ENCODE measurements around the gene PSMG2. TPM values are rescaled to one million over a fixed set of nuclear protein-coding genes. Genes with fewer than 3 reads are reported as not detected.
A peak's percentile ranks its signal among the peaks of the same experiment; 100 is the strongest.

Gene PSMG2
- total and polyA plus RNA-seq, 2 of the 13 experiments (the other 11 are each of a cell fraction or from before 2014, with no cell fraction given), result 53.4 to 94.8 TPM

DNA sequence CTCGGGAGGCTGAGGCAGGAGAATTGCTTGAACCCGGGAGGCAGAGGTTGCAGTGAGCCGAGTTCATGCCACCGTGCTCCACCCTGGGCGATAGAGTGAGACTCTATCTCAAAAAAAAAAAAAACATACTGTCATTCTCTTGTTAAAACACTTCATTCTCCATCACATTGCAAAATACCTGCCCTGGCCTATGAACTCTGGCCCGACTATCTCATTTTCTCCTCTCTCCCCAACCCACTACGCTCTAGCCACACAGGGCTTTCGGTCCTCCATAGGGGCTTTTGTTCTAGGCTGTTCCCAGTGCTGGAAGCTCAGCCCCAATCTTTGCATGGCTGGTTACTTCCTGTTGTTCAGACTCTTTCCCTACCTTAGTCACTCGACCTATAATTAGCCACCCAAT, 10.6 kb upstream of the PSMG2 start (continued):
- TF ChIP-seq, protein P1, sequence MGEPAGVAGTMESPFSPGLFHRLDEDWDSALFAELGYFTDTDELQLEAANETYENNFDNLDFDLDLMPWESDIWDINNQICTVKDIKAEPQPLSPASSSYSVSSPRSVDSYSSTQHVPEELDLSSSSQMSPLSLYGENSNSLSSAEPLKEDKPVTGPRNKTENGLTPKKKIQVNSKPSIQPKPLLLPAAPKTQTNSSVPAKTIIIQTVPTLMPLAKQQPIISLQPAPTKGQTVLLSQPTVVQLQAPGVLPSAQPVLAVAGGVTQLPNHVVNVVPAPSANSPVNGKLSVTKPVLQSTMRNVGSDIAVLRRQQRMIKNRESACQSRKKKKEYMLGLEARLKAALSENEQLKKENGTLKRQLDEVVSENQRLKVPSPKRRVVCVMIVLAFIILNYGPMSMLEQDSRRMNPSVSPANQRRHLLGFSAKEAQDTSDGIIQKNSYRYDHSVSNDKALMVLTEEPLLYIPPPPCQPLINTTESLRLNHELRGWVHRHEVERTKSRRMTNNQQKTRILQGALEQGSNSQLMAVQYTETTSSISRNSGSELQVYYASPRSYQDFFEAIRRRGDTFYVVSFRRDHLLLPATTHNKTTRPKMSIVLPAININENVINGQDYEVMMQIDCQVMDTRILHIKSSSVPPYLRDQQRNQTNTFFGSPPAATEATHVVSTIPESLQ (CRISPR knock-in tag; conservative IDR thresholded peaks at IDR 0.05), result no peak
- TF ChIP-seq, protein P2, sequence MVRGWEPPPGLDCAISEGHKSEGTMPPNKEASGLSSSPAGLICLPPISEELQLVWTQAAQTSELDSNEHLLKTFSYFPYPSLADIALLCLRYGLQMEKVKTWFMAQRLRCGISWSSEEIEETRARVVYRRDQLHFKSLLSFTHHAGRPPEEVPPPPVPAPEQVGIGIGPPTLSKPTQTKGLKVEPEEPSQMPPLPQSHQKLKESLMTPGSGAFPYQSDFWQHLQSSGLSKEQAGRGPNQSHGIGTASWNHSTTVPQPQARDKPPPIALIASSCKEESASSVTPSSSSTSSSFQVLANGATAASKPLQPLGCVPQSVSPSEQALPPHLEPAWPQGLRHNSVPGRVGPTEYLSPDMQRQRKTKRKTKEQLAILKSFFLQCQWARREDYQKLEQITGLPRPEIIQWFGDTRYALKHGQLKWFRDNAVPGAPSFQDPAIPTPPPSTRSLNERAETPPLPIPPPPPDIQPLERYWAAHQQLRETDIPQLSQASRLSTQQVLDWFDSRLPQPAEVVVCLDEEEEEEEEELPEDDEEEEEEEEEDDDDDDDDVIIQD (CRISPR knock-in tag; IDR thresholded peaks at IDR 0.05; ENCODE audit: low read depth), result 0 out of 2 replicates have a peak, but pooled peaks have one; percentile 19
- no peak for TF ChIP-seq MAZ (IDR thresholded peaks at IDR 0.05; ENCODE audit: borderline replicate concordance, low read depth, low read length)
- TF ChIP-seq MAZ (CRISPR knock-in tag; IDR thresholded peaks at IDR 0.05; ENCODE audit: low read depth), result no peak
- TF ChIP-seq, protein P3, sequence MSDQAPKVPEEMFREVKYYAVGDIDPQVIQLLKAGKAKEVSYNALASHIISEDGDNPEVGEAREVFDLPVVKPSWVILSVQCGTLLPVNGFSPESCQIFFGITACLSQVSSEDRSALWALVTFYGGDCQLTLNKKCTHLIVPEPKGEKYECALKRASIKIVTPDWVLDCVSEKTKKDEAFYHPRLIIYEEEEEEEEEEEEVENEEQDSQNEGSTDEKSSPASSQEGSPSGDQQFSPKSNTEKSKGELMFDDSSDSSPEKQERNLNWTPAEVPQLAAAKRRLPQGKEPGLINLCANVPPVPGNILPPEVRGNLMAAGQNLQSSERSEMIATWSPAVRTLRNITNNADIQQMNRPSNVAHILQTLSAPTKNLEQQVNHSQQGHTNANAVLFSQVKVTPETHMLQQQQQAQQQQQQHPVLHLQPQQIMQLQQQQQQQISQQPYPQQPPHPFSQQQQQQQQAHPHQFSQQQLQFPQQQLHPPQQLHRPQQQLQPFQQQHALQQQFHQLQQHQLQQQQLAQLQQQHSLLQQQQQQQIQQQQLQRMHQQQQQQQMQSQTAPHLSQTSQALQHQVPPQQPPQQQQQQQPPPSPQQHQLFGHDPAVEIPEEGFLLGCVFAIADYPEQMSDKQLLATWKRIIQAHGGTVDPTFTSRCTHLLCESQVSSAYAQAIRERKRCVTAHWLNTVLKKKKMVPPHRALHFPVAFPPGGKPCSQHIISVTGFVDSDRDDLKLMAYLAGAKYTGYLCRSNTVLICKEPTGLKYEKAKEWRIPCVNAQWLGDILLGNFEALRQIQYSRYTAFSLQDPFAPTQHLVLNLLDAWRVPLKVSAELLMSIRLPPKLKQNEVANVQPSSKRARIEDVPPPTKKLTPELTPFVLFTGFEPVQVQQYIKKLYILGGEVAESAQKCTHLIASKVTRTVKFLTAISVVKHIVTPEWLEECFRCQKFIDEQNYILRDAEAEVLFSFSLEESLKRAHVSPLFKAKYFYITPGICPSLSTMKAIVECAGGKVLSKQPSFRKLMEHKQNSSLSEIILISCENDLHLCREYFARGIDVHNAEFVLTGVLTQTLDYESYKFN (CRISPR knock-in tag; conservative IDR thresholded peaks at IDR 0.05), result peak; percentile 41; the same call in 1 of the 2 replicates
- no peak for TF ChIP-seq ZFP36 (IDR thresholded peaks at IDR 0.05; ENCODE audit: borderline replicate concordance, low read depth, low read length, partially characterized antibody)
- no peak for TF ChIP-seq FOXJ3 (CRISPR knock-in tag; IDR thresholded peaks at IDR 0.05; ENCODE audit: borderline replicate concordance)
- TF ChIP-seq U2AF1 (optimal IDR thresholded peaks at IDR 0.05; ENCODE audit: low read depth, low read length), result no peak
- no peak for TF ChIP-seq TSC22D2 (CRISPR knock-in tag; IDR thresholded peaks at IDR 0.05; ENCODE audit: borderline replicate concordance)
- no peak for TF ChIP-seq ZNF768 (CRISPR knock-in tag; IDR thresholded peaks at IDR 0.05)
- no peak for TF ChIP-seq ZSCAN31 (CRISPR knock-in tag; IDR thresholded peaks at IDR 0.05; ENCODE audit: low read depth)
- no peak for TF ChIP-seq KDM3A (CRISPR knock-in tag; IDR thresholded peaks at IDR 0.05; ENCODE audit: low read depth)
- no peak for TF ChIP-seq ZNF143 (CRISPR knock-in tag; IDR thresholded peaks at IDR 0.05)
- TF ChIP-seq CEBPB (IDR thresholded peaks at IDR 0.05; ENCODE audit: borderline replicate concordance, low read depth, low read length), result peak; percentile 44; the same call in 1 of the 2 replicates
- TF ChIP-seq MXD4 (CRISPR knock-in tag; IDR thresholded peaks at IDR 0.05), result no peak
- TF ChIP-seq FOXA1 (IDR thresholded peaks at IDR 0.05), result no peak
- no peak for TF ChIP-seq FOXA1 (CRISPR knock-in tag; IDR thresholded peaks at IDR 0.05)
- no peak for TF ChIP-seq ZNF12 (CRISPR knock-in tag; IDR thresholded peaks at IDR 0.05)
- TF ChIP-seq, protein P4, sequence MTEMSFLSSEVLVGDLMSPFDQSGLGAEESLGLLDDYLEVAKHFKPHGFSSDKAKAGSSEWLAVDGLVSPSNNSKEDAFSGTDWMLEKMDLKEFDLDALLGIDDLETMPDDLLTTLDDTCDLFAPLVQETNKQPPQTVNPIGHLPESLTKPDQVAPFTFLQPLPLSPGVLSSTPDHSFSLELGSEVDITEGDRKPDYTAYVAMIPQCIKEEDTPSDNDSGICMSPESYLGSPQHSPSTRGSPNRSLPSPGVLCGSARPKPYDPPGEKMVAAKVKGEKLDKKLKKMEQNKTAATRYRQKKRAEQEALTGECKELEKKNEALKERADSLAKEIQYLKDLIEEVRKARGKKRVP (CRISPR knock-in tag; IDR thresholded peaks at IDR 0.05), result no peak
- no peak for TF ChIP-seq ZNF530 (CRISPR knock-in tag; IDR thresholded peaks at IDR 0.05; ENCODE audit: low read depth)
- TF ChIP-seq ZNF30 (CRISPR knock-in tag; IDR thresholded peaks at IDR 0.05), result no peak
- TF ChIP-seq ZNF709 (CRISPR knock-in tag; IDR thresholded peaks at IDR 0.05), result no peak
- peak; percentile 32; the same call in 1 of the 2 replicates for TF ChIP-seq SAP130 (CRISPR knock-in tag; IDR thresholded peaks at IDR 0.05; ENCODE audit: low read depth)
- no peak for TF ChIP-seq TBL1XR1 (IDR thresholded peaks at IDR 0.05; ENCODE audit: borderline replicate concordance, low read length, partially characterized antibody)
- no peak for TF ChIP-seq ZNF557 (CRISPR knock-in tag; IDR thresholded peaks at IDR 0.05)
- TF ChIP-seq SIX4 (CRISPR knock-in tag; IDR thresholded peaks at IDR 0.05), result no peak

Measured in HepG2 (cell line).